ENCODE measurements around the gene ST3GAL3.
A peak's percentile ranks its signal among the peaks of the same experiment; 100 is the strongest.

The ST3GAL3 gene

GRCh38 chr1:43750083-43750482, 42.7 kb downstream of the ST3GAL3 start:
- no peak overlapping the region for H3K4me3 ChIP-seq (ENCODE audit: low read depth, low read length)
- no peaks in the 10 kb centered on the region for H3K4me1 ChIP-seq (ENCODE audit: control insufficient read depth, insufficient read depth, low read length)
- CTCF ChIA-PET, result interaction anchor here (0.7 to 1.8 kb wide), 3 partner anchors 13 to 241 kb away, joined by 3 to 9 read pairs (median 4); no protein-coding TSS in a partner anchor
- no peak for TF ChIP-seq KLF8 (tag by site-specific recombination; IDR thresholded peaks at IDR 0.05)
- no peak for TF ChIP-seq BCL11A (tag by site-specific recombination; IDR thresholded peaks at IDR 0.05; ENCODE audit: low read depth)
- TF ChIP-seq ZNF624 (tag by site-specific recombination; IDR thresholded peaks at IDR 0.05), result no peak
- TF ChIP-seq ZIC2 (tag by site-specific recombination; IDR thresholded peaks at IDR 0.05), result no peak
- TF ChIP-seq ZNF664 (tag by site-specific recombination; IDR thresholded peaks at IDR 0.05), result no peak
- TF ChIP-seq ZNF266 (tag by site-specific recombination; IDR thresholded peaks at IDR 0.05; ENCODE audit: low read depth), result no peak
- TF ChIP-seq ZNF184 (tag by site-specific recombination; IDR thresholded peaks at IDR 0.05), result no peak
- no peak for TF ChIP-seq ZNF132 (tag by site-specific recombination; IDR thresholded peaks at IDR 0.05; ENCODE audit: borderline replicate concordance)
- no peak for TF ChIP-seq ZNF211 (tag by site-specific recombination; IDR thresholded peaks at IDR 0.05; ENCODE audit: low read depth)
- TF ChIP-seq ZNF645 (tag by site-specific recombination; IDR thresholded peaks at IDR 0.05), result no peak
- no peak for TF ChIP-seq TCF7L2 (IDR thresholded peaks at IDR 0.05; ENCODE audit: borderline replicate concordance, low read depth, low read length)
- no peak for TF ChIP-seq GLI2 (tag by site-specific recombination; IDR thresholded peaks at IDR 0.05; ENCODE audit: borderline replicate concordance, low read depth)
- TF ChIP-seq ZNF354C (tag by site-specific recombination; IDR thresholded peaks at IDR 0.05; ENCODE audit: borderline replicate concordance, low read depth), result no peak
- no peak for TF ChIP-seq ZFHX2 (tag by site-specific recombination; conservative IDR thresholded peaks at IDR 0.05)
- H3K36me3 ChIP-seq (ENCODE audit: control insufficient read depth in 2 of 2, insufficient read depth in 1 of 2, low read length in 2 of 2), result no peaks in the 10 kb centered on the region; a peak in 1 of 3 replicates
- H3K27ac ChIP-seq (ENCODE audit: extremely low read depth, low read depth, low read length), result no peak overlapping the region
- POLR2A ChIA-PET, result no interaction called here
- H3K9me3 ChIP-seq (ENCODE audit: control insufficient read depth, insufficient read depth, low read depth, low read length), result no peaks in the 10 kb centered on the region

GRCh38 chr1:43753422-43753821, 46.1 kb downstream of the ST3GAL3 start:
- H3K4me3 ChIP-seq (ENCODE audit: low read depth, low read length), result no peak overlapping the region

GRCh38 chr1:43754892-43755291, 47.6 kb downstream of the ST3GAL3 start:
- Histone ChIP-seq H3K4me3 (ENCODE audit: low read depth, low read length) (no peak overlapping the region), H3K4me1 (ENCODE audit: control insufficient read depth, insufficient read depth, low read length) (no peaks in the 10 kb centered on the region), H3K36me3 (ENCODE audit: control insufficient read depth in 2 of 2, insufficient read depth in 1 of 2, low read length in 2 of 2) (no peaks in the 10 kb centered on the region), H3K9me3 (ENCODE audit: control insufficient read depth, insufficient read depth, low read depth, low read length) (no peaks in the 10 kb centered on the region), H3K27ac (ENCODE audit: extremely low read depth, low read depth, low read length) (no peak overlapping the region)
- ChIA-PET POLR2A (no interaction called here), CTCF (interaction anchor here (0.7 to 2.6 kb wide), 3 partner anchors 8 to 959 kb away, joined by 3 to 19 read pairs (median 6); no protein-coding TSS in a partner anchor)
- TF ChIP-seq ATF2 (tag by site-specific recombination; IDR thresholded peaks at IDR 0.05; ENCODE audit: low read depth), result 0 out of 2 replicates have a peak, but pooled peaks have one; percentile 58
- TF ChIP-seq ZNF155 (tag by site-specific recombination; IDR thresholded peaks at IDR 0.05), result no peak
- TF ChIP-seq ZNF837 (tag by site-specific recombination; IDR thresholded peaks at IDR 0.05), result no peak

More at GRCh38 chr1:43753422-43753821, 46.1 kb downstream of the ST3GAL3 start:
- Histone ChIP-seq H3K36me3 (ENCODE audit: control insufficient read depth in 2 of 2, insufficient read depth in 1 of 2, low read length in 2 of 2) (no peaks in the 10 kb centered on the region; a peak in 1 of 3 replicates), H3K9me3 (ENCODE audit: control insufficient read depth, insufficient read depth, low read depth, low read length) (no peaks in the 10 kb centered on the region), H3K27ac (ENCODE audit: extremely low read depth, low read depth, low read length) (no peak overlapping the region), H3K4me1 (ENCODE audit: control insufficient read depth, insufficient read depth, low read length) (no peaks in the 10 kb centered on the region)
- CTCF ChIA-PET, result interaction anchor here (0.7 to 2.6 kb wide), 3 partner anchors 10 to 181 kb away, joined by 3 to 19 read pairs (median 4); no protein-coding TSS in a partner anchor
- POLR2A ChIA-PET, result no interaction called here
- TF ChIP-seq TRIM28 (IDR thresholded peaks at IDR 0.05; ENCODE audit: borderline replicate concordance, low read length), result no peak
- no peak for TF ChIP-seq ZNF701 (tag by site-specific recombination; IDR thresholded peaks at IDR 0.05)
- no peak for TF ChIP-seq ZNF10 (tag by site-specific recombination; IDR thresholded peaks at IDR 0.05)
- TF ChIP-seq ZNF529 (tag by site-specific recombination; IDR thresholded peaks at IDR 0.05; ENCODE audit: insufficient replicate concordance), result no peak
- TF ChIP-seq ZNF221 (tag by site-specific recombination; IDR thresholded peaks at IDR 0.05; ENCODE audit: borderline replicate concordance), result no peak
- no peak for TF ChIP-seq ZIC2 (tag by site-specific recombination; IDR thresholded peaks at IDR 0.05)
- no peak for TF ChIP-seq ZNF501 (tag by site-specific recombination; IDR thresholded peaks at IDR 0.05)
- TF ChIP-seq KLF8 (tag by site-specific recombination; IDR thresholded peaks at IDR 0.05), result no peak
- no peak for TF ChIP-seq GLI4 (tag by site-specific recombination; IDR thresholded peaks at IDR 0.05)
- TF ChIP-seq ZNF114 (tag by site-specific recombination; IDR thresholded peaks at IDR 0.05), result no peak
- no peak for TF ChIP-seq YY2 (tag by site-specific recombination; IDR thresholded peaks at IDR 0.05)
